Measurements from ENCODE around the gene RIPPLY3.

RIPPLY3 gene

GRCh38 chr21:36968414-36968813 lies 38.1 kb upstream of the RIPPLY3 start:
- Histone ChIP-seq H3K4me3 (ENCODE audit: low read length) (no peak overlapping the region), H3K36me3 (ENCODE audit: control insufficient read depth, insufficient read depth, low read length, severe bottlenecking) (no peaks in the 10 kb centered on the region), H3K4me1 (ENCODE audit: control insufficient read depth, insufficient read depth, low read length) (peaks cover 9% of the 10 kb centered on the region), H3K9ac (ENCODE audit: low read length) (no peak overlapping the region), H3K9me3 (ENCODE audit: control insufficient read depth, low read length) (no peaks in the 10 kb centered on the region), H3K27me3 (replicated peaks; ENCODE audit: control insufficient read depth, insufficient read depth, low read length) (no peaks in the 10 kb centered on the region)
- DNase-seq (ENCODE audit: low read depth): no peak

- DNase-seq (ENCODE audit: low read depth): no peak
- H3K27me3 ChIP-seq (replicated peaks; ENCODE audit: control insufficient read depth, insufficient read depth, low read length): no peaks in the 10 kb centered on the region
Observed at GRCh38 chr21:36968976-36969375, 37.5 kb upstream of the RIPPLY3 start.

GRCh38 chr21:36973986-36974850 lies 32.3 kb upstream of the RIPPLY3 start:
- no peaks in the 10 kb centered on the region for H3K9me3 ChIP-seq (ENCODE audit: control insufficient read depth, low read length)
- H3K9ac ChIP-seq (ENCODE audit: low read length): no peak overlapping the region
- H3K27me3 ChIP-seq (replicated peaks; ENCODE audit: control insufficient read depth, insufficient read depth, low read length): no peaks in the 10 kb centered on the region
- DNase-seq (ENCODE audit: low read depth): no peak
- H3K36me3 ChIP-seq (ENCODE audit: control insufficient read depth, insufficient read depth, low read length, severe bottlenecking): no peaks in the 10 kb centered on the region
- no peak overlapping the region for H3K4me3 ChIP-seq (ENCODE audit: low read length)
- peaks cover 11% of the 10 kb centered on the region for H3K4me1 ChIP-seq (ENCODE audit: control insufficient read depth, insufficient read depth, low read length)

More at GRCh38 chr21:36968976-36969375, 37.5 kb upstream of the RIPPLY3 start:
- no peaks in the 10 kb centered on the region for H3K9me3 ChIP-seq (ENCODE audit: control insufficient read depth, low read length)
- no peaks in the 10 kb centered on the region for H3K36me3 ChIP-seq (ENCODE audit: control insufficient read depth, insufficient read depth, low read length, severe bottlenecking)
- no peak overlapping the region for H3K4me3 ChIP-seq (ENCODE audit: low read length)
- peaks cover 9% of the 10 kb centered on the region for H3K4me1 ChIP-seq (ENCODE audit: control insufficient read depth, insufficient read depth, low read length)
- H3K9ac ChIP-seq (ENCODE audit: low read length): no peak overlapping the region

GRCh38 chr21:36974851-36975192 lies 31.7 kb upstream of the RIPPLY3 start:
- Histone ChIP-seq H3K9me3 (ENCODE audit: control insufficient read depth, low read length) (no peaks in the 10 kb centered on the region), H3K4me3 (ENCODE audit: low read length) (no peak overlapping the region), H3K36me3 (ENCODE audit: control insufficient read depth, insufficient read depth, low read length, severe bottlenecking) (no peaks in the 10 kb centered on the region), H3K4me1 (ENCODE audit: control insufficient read depth, insufficient read depth, low read length) (peaks cover 11% of the 10 kb centered on the region), H3K9ac (ENCODE audit: low read length) (no peak overlapping the region), H3K27me3 (replicated peaks; ENCODE audit: control insufficient read depth, insufficient read depth, low read length) (no peaks in the 10 kb centered on the region)
- DNase-seq (ENCODE audit: low read depth): no peak

- H3K9me3 ChIP-seq (ENCODE audit: control insufficient read depth, low read length): no peaks in the 10 kb centered on the region
- H3K27me3 ChIP-seq (replicated peaks; ENCODE audit: control insufficient read depth, insufficient read depth, low read length): no peaks in the 10 kb centered on the region
- no peaks in the 10 kb centered on the region for H3K36me3 ChIP-seq (ENCODE audit: control insufficient read depth, insufficient read depth, low read length, severe bottlenecking)
- DNase-seq (ENCODE audit: low read depth): no peak
- H3K4me1 ChIP-seq (ENCODE audit: control insufficient read depth, insufficient read depth, low read length): peaks cover 19% of the 10 kb centered on the region
- H3K4me3 ChIP-seq (ENCODE audit: low read length): peak overlapping the region; percentile 4
- peak overlapping the region; percentile 16 for H3K9ac ChIP-seq (ENCODE audit: low read length)
Observed at GRCh38 chr21:36976228-36976861, 30.2 kb upstream of the RIPPLY3 start.

- Histone ChIP-seq H3K36me3 (ENCODE audit: control insufficient read depth, insufficient read depth, low read length, severe bottlenecking) (no peaks in the 10 kb centered on the region), H3K9ac (ENCODE audit: low read length) (peak overlapping the region; percentile 16), H3K4me3 (ENCODE audit: low read length) (peak overlapping the region; percentile 4), H3K27me3 (replicated peaks; ENCODE audit: control insufficient read depth, insufficient read depth, low read length) (no peaks in the 10 kb centered on the region), H3K4me1 (ENCODE audit: control insufficient read depth, insufficient read depth, low read length) (peaks cover 19% of the 10 kb centered on the region), H3K9me3 (ENCODE audit: control insufficient read depth, low read length) (no peaks in the 10 kb centered on the region)
- peak; percentile 87 for DNase-seq (ENCODE audit: low read depth)
Observed at GRCh38 chr21:36976882-36977651, 29.4 kb upstream of the RIPPLY3 start.

- Histone ChIP-seq H3K4me3 (ENCODE audit: low read length) (peak overlapping the region; percentile 79), H3K4me1 (ENCODE audit: control insufficient read depth, insufficient read depth, low read length) (peaks cover 24% of the 10 kb centered on the region)
- DNase-seq (ENCODE audit: low read depth): no peak
Observed at GRCh38 chr21:36980280-36981048, 26.0 kb upstream of the RIPPLY3 start.

GRCh38 chr21:36981049-36981391 lies 25.5 kb upstream of the RIPPLY3 start:
- no peaks in the 10 kb centered on the region for H3K27me3 ChIP-seq (replicated peaks; ENCODE audit: control insufficient read depth, insufficient read depth, low read length)

More at GRCh38 chr21:36980280-36981048, 26.0 kb upstream of the RIPPLY3 start:
- H3K9me3 ChIP-seq (ENCODE audit: control insufficient read depth, low read length): no peaks in the 10 kb centered on the region
- no peaks in the 10 kb centered on the region for H3K27me3 ChIP-seq (replicated peaks; ENCODE audit: control insufficient read depth, insufficient read depth, low read length)
- H3K9ac ChIP-seq (ENCODE audit: low read length): peak overlapping the region; percentile 72
- no peaks in the 10 kb centered on the region for H3K36me3 ChIP-seq (ENCODE audit: control insufficient read depth, insufficient read depth, low read length, severe bottlenecking)

GRCh38 chr21:36981977-36982700 lies 24.4 kb upstream of the RIPPLY3 start:
- DNase-seq (ENCODE audit: low read depth): no peak
- H3K36me3 ChIP-seq (ENCODE audit: control insufficient read depth, insufficient read depth, low read length, severe bottlenecking): no peaks in the 10 kb centered on the region

More at GRCh38 chr21:36981049-36981391, 25.5 kb upstream of the RIPPLY3 start:
- Histone ChIP-seq H3K4me1 (ENCODE audit: control insufficient read depth, insufficient read depth, low read length) (peaks cover 24% of the 10 kb centered on the region), H3K36me3 (ENCODE audit: control insufficient read depth, insufficient read depth, low read length, severe bottlenecking) (no peaks in the 10 kb centered on the region), H3K4me3 (ENCODE audit: low read length) (peak overlapping the region; percentile 79), H3K9ac (ENCODE audit: low read length) (no peak overlapping the region), H3K9me3 (ENCODE audit: control insufficient read depth, low read length) (no peaks in the 10 kb centered on the region)
- no peak for DNase-seq (ENCODE audit: low read depth)

GRCh38 chr21:36985751-36986594 lies 20.5 kb upstream of the RIPPLY3 start:
- Histone ChIP-seq H3K9me3 (ENCODE audit: control insufficient read depth, low read length) (no peaks in the 10 kb centered on the region), H3K27me3 (replicated peaks; ENCODE audit: control insufficient read depth, insufficient read depth, low read length) (no peaks in the 10 kb centered on the region)
- DNase-seq (ENCODE audit: low read depth): no peak

More at GRCh38 chr21:36981977-36982700, 24.4 kb upstream of the RIPPLY3 start:
- Histone ChIP-seq H3K4me1 (ENCODE audit: control insufficient read depth, insufficient read depth, low read length) (peaks cover 20% of the 10 kb centered on the region), H3K9ac (ENCODE audit: low read length) (no peak overlapping the region), H3K9me3 (ENCODE audit: control insufficient read depth, low read length) (no peaks in the 10 kb centered on the region), H3K27me3 (replicated peaks; ENCODE audit: control insufficient read depth, insufficient read depth, low read length) (no peaks in the 10 kb centered on the region), H3K4me3 (ENCODE audit: low read length) (no peak overlapping the region)

More at GRCh38 chr21:36985751-36986594, 20.5 kb upstream of the RIPPLY3 start:
- H3K4me1 ChIP-seq (ENCODE audit: control insufficient read depth, insufficient read depth, low read length): peaks cover 17% of the 10 kb centered on the region
- H3K9ac ChIP-seq (ENCODE audit: low read length): no peak overlapping the region
- H3K36me3 ChIP-seq (ENCODE audit: control insufficient read depth, insufficient read depth, low read length, severe bottlenecking): no peaks in the 10 kb centered on the region
- H3K4me3 ChIP-seq (ENCODE audit: low read length): no peak overlapping the region

All from adipocyte (in vitro differentiated cells).